Esophagus squamous epithelium (tissue), 5 donors: ENCODE data around the gene SLC6A2. TPM values are rescaled to one million over a fixed set of nuclear protein-coding genes. Genes with fewer than 3 reads are reported as not detected.

Experiments used
- DNase-seq: peaks from one replicate; lab custom pipeline; 2025; lab: John Stamatoyannopoulos, UW
- H3K27ac ChIP-seq, 4 donors: fragments of 200-600 bp; sonication (generic); one replicate each; pipeline ENCODE4 v1.5.1; 2016 to 2019; ENCODE audit warnings: mild to moderate bottlenecking in 1 of 4
- H3K27me3 ChIP-seq, 4 donors: fragments of 200-600 bp; sonication (generic); 1 replicate in 3 of 4; 2 replicates in 1 of 4; pipeline versions ENCODE4 v1.5.1 to v1.6.0; 2017 to 2021; ENCODE audit warnings: antibody characterized with exemption in 1 of 4
- H3K36me3 ChIP-seq, 3 donors: fragments of 200-600 bp; sonication (generic); one replicate each; pipeline ENCODE4 v1.5.1; 2016 to 2019
- H3K4me1 ChIP-seq, 3 donors: fragments of 200-600 bp; sonication (generic); one replicate each; pipeline ENCODE4 v1.5.1; 2017 to 2019
- H3K4me3 ChIP-seq, 4 donors: fragments of 200-600 bp; sonication (generic); 1 replicate in 3 of 4; 2 replicates in 1 of 4; pipeline ENCODE4 v1.5.1; 2016 to 2019; ENCODE audit warnings: mild to moderate bottlenecking in 2 of 4, moderate library complexity in 1 of 4
- H3K9me3 ChIP-seq, 3 donors: fragments of 200-600 bp; sonication (generic); one replicate each; pipeline ENCODE4 v1.5.1; 2016 to 2019
- CTCF ChIP-seq, 6 experiments: fragments of 450-650 bp in 4 of 6; fragments of 200-600 bp in 2 of 6; sonication (generic) in 2 of 6; IDR thresholded peaks; one replicate each; pipeline ENCODE4 v1.5.1; 2016 to 2019; ENCODE audit warnings: antibody characterized with exemption in 6 of 6, mild to moderate bottlenecking in 4 of 6, moderate library complexity in 4 of 6
- POLR2A ChIP-seq, 4 donors: fragments of 450-650 bp; IDR thresholded peaks; one replicate each; pipeline ENCODE4 v1.6.1; 2017; ENCODE audit warnings: antibody characterized with exemption in 4 of 4, mild to moderate bottlenecking in 4 of 4, moderate library complexity in 3 of 4
- WGBS, 2 donors: methylation state at CpG; one replicate each; pipeline ENCODE4 v1.1.5; 2018; 5-methylcytosine and 5-hydroxymethylcytosine counted together
- intact Hi-C: fragments of 100-400 bp; cut with DNase I; formaldehyde crosslinking; loops from one replicate; pipeline ENCODE4 v1.15.0; 2022
- total RNA-seq, 4 donors: library from RNA; depleted of rRNA; stranded (reverse); fragments of >200 nt; gene quantifications; one replicate each; pipeline ENCODE4 v1.1.0, GENCODE V29; 2016
- donor health status: DM: yes; HTN: yes; CAD: no.

SLC6A2 gene
- total RNA-seq, 4 donors from 2014 or later = 0.18 to 0.76 TPM; not detected in 2

GRCh38 chr16:55685973-55686372 is 30.2 kb downstream of the SLC6A2 start:
- no CpG with 5 or more reads among the region's 1 CpG for WGBS, 2 donors
- no peaks in the 10 kb centered on the region for H3K4me1 ChIP-seq
- no peak for TF ChIP-seq POLR2A (IDR thresholded peaks at IDR 0.05)
- TF ChIP-seq CTCF (IDR thresholded peaks at IDR 0.05) = no peak
- H3K27ac ChIP-seq = no peak overlapping the region
- no peak overlapping the region for H3K4me3 ChIP-seq
- no peak for DNase-seq
- H3K27me3 ChIP-seq = peaks cover 0 to 11% (median 2%) of the 10 kb centered on the region in 4 donors
- peaks cover 0 to 8% (median 4%) of the 10 kb centered on the region in 3 donors for H3K9me3 ChIP-seq
- intact Hi-C loops = no loop called here
- H3K36me3 ChIP-seq = no peaks in the 10 kb centered on the region

- no peaks in the 10 kb centered on the region for H3K4me1 ChIP-seq
- H3K9me3 ChIP-seq = peaks cover 0 to 8% (median 4%) of the 10 kb centered on the region in 3 donors
- TF ChIP-seq CTCF (IDR thresholded peaks at IDR 0.05) (no peak), POLR2A (IDR thresholded peaks at IDR 0.05) (no peak)
- H3K27me3 ChIP-seq = peaks cover 0 to 11% (median 2%) of the 10 kb centered on the region in 4 donors
- no peak overlapping the region for H3K27ac ChIP-seq
- intact Hi-C loops = no loop called here
- DNase-seq = no peak
- no peaks in the 10 kb centered on the region for H3K36me3 ChIP-seq
- H3K4me3 ChIP-seq = no peak overlapping the region
- WGBS, 2 donors = 89 to 92% methylated on average over 1 of the region's 1 CpG
These were observed 30.9 kb downstream of the SLC6A2 start for GRCh38 chr16:55686671-55687070.

GRCh38 chr16:55687802-55688201 is 32.0 kb downstream of the SLC6A2 start:
- no peak overlapping the region for H3K27ac ChIP-seq
- DNase-seq = no peak
- TF ChIP-seq CTCF (IDR thresholded peaks at IDR 0.05) (no peak), POLR2A (IDR thresholded peaks at IDR 0.05) (no peak)
- H3K36me3 ChIP-seq = no peaks in the 10 kb centered on the region
- H3K27me3 ChIP-seq = peaks cover 0 to 11% (median 2%) of the 10 kb centered on the region in 4 donors
- H3K4me3 ChIP-seq = no peak overlapping the region
- no peaks in the 10 kb centered on the region for H3K4me1 ChIP-seq
- peaks cover 0 to 8% (median 4%) of the 10 kb centered on the region in 3 donors for H3K9me3 ChIP-seq
- 59 to 64% methylated on average over 2 of the region's 2 CpGs for WGBS, 2 donors
- intact Hi-C loops = no loop called here

GRCh38 chr16:55690841-55691240 is 35.1 kb downstream of the SLC6A2 start:
- intact Hi-C loops = no loop called here

GRCh38 chr16:55691771-55692170 is 36.0 kb downstream of the SLC6A2 start:
- H3K9me3 ChIP-seq = no peaks in the 10 kb centered on the region
- H3K36me3 ChIP-seq = no peaks in the 10 kb centered on the region
- intact Hi-C loops = no loop called here
- no peak overlapping the region for H3K4me3 ChIP-seq
- WGBS, 2 donors = 66 to 96% methylated on average over 3 to 5 of the region's 12 CpGs
- TF ChIP-seq POLR2A (IDR thresholded peaks at IDR 0.05) = no peak
- no peak for TF ChIP-seq CTCF (IDR thresholded peaks at IDR 0.05)
- peaks cover 0 to 11% (median 0%) of the 10 kb centered on the region in 4 donors for H3K27me3 ChIP-seq
- no peak for DNase-seq
- no peak overlapping the region for H3K27ac ChIP-seq
- no peaks in the 10 kb centered on the region for H3K4me1 ChIP-seq

More at GRCh38 chr16:55690841-55691240, 35.1 kb downstream of the SLC6A2 start:
- no peak for DNase-seq
- TF ChIP-seq POLR2A (IDR thresholded peaks at IDR 0.05) (no peak), CTCF (IDR thresholded peaks at IDR 0.05) (no peak)
- H3K9me3 ChIP-seq = peaks cover 0 to 6% (median 4%) of the 10 kb centered on the region in 3 donors
- 23 to 38% methylated on average over 1 of the region's 1 CpG for WGBS, 2 donors
- H3K27me3 ChIP-seq = peaks cover 0 to 11% (median 2%) of the 10 kb centered on the region in 4 donors
- H3K4me3 ChIP-seq = no peak overlapping the region
- no peaks in the 10 kb centered on the region for H3K36me3 ChIP-seq
- H3K4me1 ChIP-seq = no peaks in the 10 kb centered on the region
- H3K27ac ChIP-seq = no peak overlapping the region
